GM12878 (cell line): ENCODE results near the gene POLDIP3. TPM values are rescaled to one million over a fixed set of nuclear protein-coding genes. Genes with fewer than 3 reads are reported as not detected.

Experiments
- ATAC-seq: fragments of 200-7000 bp; cut with Tn5 transposase; 3 replicates; pipeline ENCODE4 v1.9.1; 2020; ENCODE audit warnings: mild to moderate bottlenecking, moderate library complexity
- BruUV-seq: library from RNA; stranded (reverse); fragments of 400-500 nt; replicated peaks from 2 replicates; lab custom pipeline; 2021; lab: Mats Ljungman, UMichigan
- CTCF ChIA-PET: fragments of 300-600 bp; sonication (Branson Sonifier 250); formaldehyde crosslinking; extraction: SDS; loops from one replicate; lab custom pipeline; 2021; ENCODE audit warnings: inconsistent platforms; lab: Yijun Ruan, JAX
- POLR2A ChIA-PET: fragments of 350-600 bp; formaldehyde crosslinking; extraction: SDS; loops from one replicate; lab custom pipeline; 2021; ENCODE audit warnings: inconsistent platforms; lab: Charles Lee
- RAD21 ChIA-PET: fragments of 300-600 bp; sonication (Branson Sonifier 250); formaldehyde crosslinking; loops from one replicate; lab custom pipeline; 2023; ENCODE audit warnings: antibody characterized with exemption; ENCODE audit not compliant: unreplicated experiment; lab: Charles Lee
- SMC1A ChIA-PET: fragments of 300-600 bp; sonication (Branson Sonifier 250); formaldehyde crosslinking; loops from one replicate; lab custom pipeline; 2023; ENCODE audit not compliant: unreplicated experiment, uncharacterized antibody; lab: Charles Lee
- DNase-seq: peaks from one replicate; pipeline ENCODE4 v3.0.0-alpha.2; 2011; ENCODE audit warnings: low read depth, low spot score
- FAIRE-seq: peaks from 3 replicates; lab custom pipeline; 2011; peaks lifted over from hg19 to GRCh38; lab: Jason Lieb, UNC
- H2AFZ ChIP-seq: 2 replicates; pipeline ENCODE4 v1.6.0; 2011; ENCODE audit warnings: low read depth, low read length, control low read depth; ENCODE audit not compliant: control insufficient read depth
- H3K27ac ChIP-seq: 2 replicates; pipeline ENCODE4 v1.5.1; 2011; ENCODE audit warnings: control low read depth; ENCODE audit not compliant: control insufficient read depth, insufficient read depth
- H3K27me3 ChIP-seq, 2 experiments: replicated peaks in 1 of 2; 2 replicates each; pipeline versions ENCODE4 v1.6.0 to v1.6.1; 2011; ENCODE audit warnings: low read length in 1 of 2; ENCODE audit not compliant: control insufficient read depth in 2 of 2, insufficient read depth in 2 of 2
- H3K36me3 ChIP-seq, 2 experiments: 2 replicates each; pipeline ENCODE4 v1.5.1; 2011; ENCODE audit warnings: low read length in 1 of 2; ENCODE audit not compliant: control insufficient read depth in 2 of 2, insufficient read depth in 2 of 2
- H3K4me1 ChIP-seq: 2 replicates; pipeline ENCODE4 v1.6.1; 2011; ENCODE audit warnings: mild to moderate bottlenecking, low read length, moderate library complexity, mixed read lengths; ENCODE audit not compliant: control insufficient read depth, insufficient read depth
- H3K4me2 ChIP-seq: 2 replicates; pipeline ENCODE4 v1.6.0; 2011; ENCODE audit warnings: control low read depth; ENCODE audit not compliant: control insufficient read depth, insufficient read depth
- H3K4me3 ChIP-seq: fragments of 200-600 bp; sonication (generic); 2 replicates; pipeline ENCODE4 v1.5.1; 2016
- H3K79me2 ChIP-seq: 2 replicates; pipeline ENCODE4 v1.6.0; 2011; ENCODE audit warnings: low read length; ENCODE audit not compliant: control insufficient read depth, insufficient read depth
- H3K9ac ChIP-seq: 2 replicates; pipeline ENCODE4 v1.8.0; 2011; ENCODE audit warnings: low read length, control low read depth, mixed read lengths; ENCODE audit not compliant: control insufficient read depth, insufficient read depth
- H3K9me3 ChIP-seq: replicated peaks from 3 replicates; pipeline ENCODE4 v1.5.1; 2011; ENCODE audit warnings: mild to moderate bottlenecking, low read length; ENCODE audit not compliant: control insufficient read depth, insufficient read depth
- H4K20me1 ChIP-seq: 2 replicates; pipeline ENCODE4 v1.6.0; 2011; ENCODE audit not compliant: control insufficient read depth, insufficient read depth
- BACH1 ChIP-seq: fragments of 450-650 bp; IDR thresholded peaks from 2 replicates; pipeline ENCODE4 v1.6.1; 2017; ENCODE audit warnings: mild to moderate bottlenecking, borderline replicate concordance
- BMI1 ChIP-seq: fragments of 450-650 bp; IDR thresholded peaks from 2 replicates; pipeline ENCODE4 v1.6.1; 2016; ENCODE audit warnings: mild to moderate bottlenecking, moderate library complexity, borderline replicate concordance
- CHD1 ChIP-seq: IDR thresholded peaks from 2 replicates; pipeline ENCODE4 v1.6.1; 2012; ENCODE audit warnings: low read depth, low read length, improper control_type of control experiment
- FOXK2 ChIP-seq: fragments of 450-650 bp; IDR thresholded peaks from 2 replicates; pipeline ENCODE4 v1.6.1; 2017; ENCODE audit warnings: mild to moderate bottlenecking, moderate library complexity
- KLF5 ChIP-seq: fragments of 450-650 bp; IDR thresholded peaks from 2 replicates; pipeline ENCODE4 v1.6.1; 2014; ENCODE audit warnings: mild to moderate bottlenecking; ENCODE audit not compliant: partially characterized antibody
- MXI1 ChIP-seq: fragments of 150-350 bp; IDR thresholded peaks from 2 replicates; pipeline ENCODE4 v1.6.1; 2011; ENCODE audit warnings: low read depth, mild to moderate bottlenecking, inconsistent platforms, low read length, improper control_type of control experiment
- NFIC ChIP-seq: IDR thresholded peaks from 2 replicates; pipeline ENCODE4 v1.6.1; 2012; ENCODE audit warnings: low read depth, mild to moderate bottlenecking, inconsistent platforms, low read length, moderate library complexity
- RB1 ChIP-seq: fragments of 450-650 bp; formaldehyde crosslinking; IDR thresholded peaks from 2 replicates; pipeline ENCODE4 v1.6.1; 2017; ENCODE audit warnings: mild to moderate bottlenecking, borderline replicate concordance
- RCOR1 ChIP-seq: conservative IDR thresholded peaks from 2 replicates; pipeline ENCODE4 v1.6.1; 2012; ENCODE audit warnings: low read depth, low read length, improper control_type of control experiment
- RFX5 ChIP-seq: IDR thresholded peaks from 2 replicates; pipeline ENCODE4 v1.6.1; 2011; ENCODE audit warnings: low read depth, low read length, improper control_type of control experiment
- SMAD1 ChIP-seq: fragments of 450-650 bp; IDR thresholded peaks from 2 replicates; pipeline ENCODE4 v1.6.1; 2018; ENCODE audit warnings: mild to moderate bottlenecking, low read depth; ENCODE audit not compliant: partially characterized antibody
- TAF1 ChIP-seq: IDR thresholded peaks from 2 replicates; pipeline ENCODE4 v1.6.1; 2011; ENCODE audit warnings: mild to moderate bottlenecking, low read depth, low read length, borderline replicate concordance
- ZBED1 ChIP-seq: IDR thresholded peaks from 2 replicates; pipeline ENCODE4 v1.6.1; 2016; ENCODE audit warnings: borderline replicate concordance
- ZNF217 ChIP-seq: fragments of 450-650 bp; IDR thresholded peaks from 2 replicates; pipeline ENCODE4 v1.6.1; 2017; ENCODE audit warnings: antibody characterized with exemption, mild to moderate bottlenecking
- WGBS: methylation state at CpG from one replicate; pipeline ENCODE4 v1.1.6; 2016; ENCODE audit warnings: low lambda C conversion rate; ENCODE audit not compliant: insufficient replicate concordance, insufficient coverage; ENCODE audit errors: missing lambda C conversion rate; 5-methylcytosine and 5-hydroxymethylcytosine counted together
- in situ Hi-C: fragments of 300-500 bp; cut with MboI; formaldehyde crosslinking; loops from 9 replicates; pipeline ENCODE4 v1.14.3; 2018; ENCODE audit warnings: mixed read lengths
- intact Hi-C: fragments of 100-400 bp; cut with micrococcal nuclease; formaldehyde crosslinking; loops from one replicate; pipeline ENCODE4 v1.14.2; 2022; ENCODE audit not compliant: unreplicated experiment
- polyA plus RNA-seq, 11 experiments: library from polyadenylated mRNA; depleted of rRNA in 4 of 11; unstranded in 6 of 11; stranded (reverse) in 5 of 11; fragments of >200 nt; fragmentation: Nextera tagmentation in 4 of 11; fragmentation: Illumina TruSeq in 1 of 11; extraction: Ambion mirVana in 4 of 11; extraction: Trizol in 1 of 11; gene quantifications; 1 replicate in 1 of 11; 2 replicates in 10 of 11; pipeline versions ENCODE4 v1.2.1 to v1.2.3, GENCODE V29; 2011 to 2016; ENCODE audit warnings: inconsistent platforms in 2 of 11, missing spikeins in 2 of 11, low read depth in 1 of 11
- total RNA-seq, 4 experiments: library from RNA; depleted of rRNA in 3 of 4; stranded (reverse); fragments of >200 nt in 3 of 4; fragmentation: Illumina TruSeq in 1 of 4; extraction: Trizol in 1 of 4; gene quantifications; 2 replicates each; pipeline versions ENCODE4 v1.2.1 to v1.2.3, GENCODE V29; 2013 to 2021

Gene POLDIP3
- total and polyA plus RNA-seq, 10 of the 15 experiments (the other 5 are each of a cell fraction or from before 2014, with no cell fraction given): 14.8 to 60.2 (median 49.5) TPM

DNA sequence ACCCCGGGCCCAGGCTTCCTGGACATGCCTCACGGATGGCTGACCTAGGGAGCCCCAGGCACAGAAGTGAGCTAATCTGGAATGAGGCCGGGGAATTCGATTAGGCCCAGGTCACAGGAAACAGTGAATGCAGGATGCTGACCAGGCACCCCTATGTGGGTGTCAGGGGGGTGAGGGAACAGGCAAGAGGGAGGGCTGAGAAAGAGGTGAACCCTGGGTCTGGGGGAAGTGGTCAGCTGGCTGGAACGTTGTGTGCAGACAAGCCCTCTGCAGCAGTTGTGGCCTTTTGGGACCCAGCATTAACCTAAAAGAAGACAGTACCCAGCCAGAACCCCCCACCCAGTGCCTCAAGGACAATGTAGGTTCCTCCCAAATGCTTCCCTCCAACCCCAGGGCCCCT lies 52.8 kb downstream of the POLDIP3 start:
- peaks cover 12% of the 10 kb centered on the region for H3K4me1 ChIP-seq
- in situ Hi-C loops: no loop called here
- POLR2A ChIA-PET: interaction anchor here (0.6 kb wide), 1 partner anchor 313 kb away, joined by 3 read pairs; no protein-coding TSS in a partner anchor
- SMC1A ChIA-PET: interaction anchor here (1.7 kb wide), 1 partner anchor 592 kb away, joined by 3 read pairs; no protein-coding TSS in a partner anchor
- H3K9ac ChIP-seq: no peak overlapping the region
- RAD21 ChIA-PET: interaction anchor here (0.6 kb wide), 1 partner anchor 17 kb away, joined by 3 read pairs; no protein-coding TSS in a partner anchor
- no peaks in the 10 kb centered on the region for H3K9me3 ChIP-seq
- WGBS: 80% methylated on average over 5 of the region's 5 CpGs
- DNase-seq: no peak
- no peak overlapping the region for H2AFZ ChIP-seq
- intact Hi-C loops: no loop called here
- CTCF ChIA-PET: interaction anchor here (1.3 kb wide), 1 partner anchor 47 kb away, joined by 5 read pairs; no protein-coding TSS in a partner anchor
- no TSS peak for BruUV-seq
- H3K4me3 ChIP-seq: no peak overlapping the region
- TF ChIP-seq RCOR1 (no peak), BMI1 (no peak), KLF5 (no peak), FOXK2 (no peak), CHD1 (no peak), RFX5 (no peak), TAF1 (no peak), BACH1 (no peak), RB1 (no peak), NFIC (no peak), MXI1 (no peak), SMAD1 (no peak), ZNF217 (no peak), ZBED1 (no peak)
- TF ChIP-seq, all 136 proteins: peak for 0
- Histone ChIP-seq H3K27me3 (no peaks in the 10 kb centered on the region), H3K27ac (peak overlapping the region; percentile 1; the same call in 1 of the 2 replicates), H4K20me1 (no peaks in the 10 kb centered on the region), H3K4me2 (peak overlapping the region; percentile 4; the same call in 1 of the 2 replicates), H3K79me2 (no peaks in the 10 kb centered on the region), H3K36me3 (no peaks in the 10 kb centered on the region)
- ATAC-seq (no peak), FAIRE-seq (no peak)
